Hepatocyte (in vitro differentiated cells): ENCODE data around the gene SLX4IP. TPM values are rescaled to one million over a fixed set of nuclear protein-coding genes. Genes with fewer than 3 reads are reported as not detected.
A peak's percentile ranks its signal among the peaks of the same experiment; 100 is the strongest.

ENCODE experiments used
- DNase-seq: peaks from one replicate; pipeline ENCODE4 v3.0.0-alpha.2; 2016; ENCODE audit warnings: low spot score
- H2AFZ ChIP-seq: fragments of 200-600 bp; sonication (generic); 2 replicates; pipeline ENCODE4 v1.6.0; 2016; ENCODE audit warnings: antibody characterized with exemption, mild to moderate bottlenecking
- H3K27ac ChIP-seq: fragments of 200-600 bp; sonication (generic); 2 replicates; pipeline ENCODE4 v1.5.1; 2016; ENCODE audit warnings: mild to moderate bottlenecking
- H3K27me3 ChIP-seq: fragments of 200-600 bp; sonication (generic); 2 replicates; pipeline ENCODE4 v1.6.1; 2016
- H3K36me3 ChIP-seq: fragments of 200-600 bp; sonication (generic); replicated peaks from 2 replicates; pipeline ENCODE4 v1.5.1; 2016; ENCODE audit warnings: low read depth; ENCODE audit not compliant: insufficient read depth
- H3K4me1 ChIP-seq: fragments of 200-600 bp; sonication (generic); 2 replicates; pipeline ENCODE4 v1.5.1; 2016; ENCODE audit warnings: mild to moderate bottlenecking, moderate library complexity; ENCODE audit not compliant: insufficient read depth
- H3K4me2 ChIP-seq: fragments of 200-600 bp; sonication (generic); 2 replicates; pipeline ENCODE4 v1.6.0; 2016
- H3K4me3 ChIP-seq: fragments of 200-600 bp; sonication (generic); 2 replicates; pipeline ENCODE4 v1.5.1; 2016; ENCODE audit warnings: mild to moderate bottlenecking
- H3K79me2 ChIP-seq: fragments of 200-600 bp; sonication (generic); 2 replicates; pipeline ENCODE4 v1.6.0; 2017; ENCODE audit warnings: mild to moderate bottlenecking
- H3K9me2 ChIP-seq: fragments of 200-600 bp; sonication (generic); replicated peaks from 2 replicates; pipeline ENCODE4 v1.6.0; 2017; ENCODE audit warnings: mild to moderate bottlenecking; ENCODE audit not compliant: insufficient read depth
- H3K9me3 ChIP-seq: fragments of 200-600 bp; sonication (generic); 2 replicates; pipeline ENCODE4 v1.5.1; 2016; ENCODE audit warnings: low read depth, mild to moderate bottlenecking
- H4K20me1 ChIP-seq: fragments of 200-600 bp; sonication (generic); 2 replicates; pipeline ENCODE4 v1.6.0; 2016; ENCODE audit warnings: mild to moderate bottlenecking; ENCODE audit not compliant: insufficient read depth, poor library complexity, severe bottlenecking
- CTCF ChIP-seq: fragments of 200-600 bp; sonication (generic); IDR thresholded peaks from 2 replicates; pipeline ENCODE4 v1.5.1; 2016; ENCODE audit warnings: antibody characterized with exemption, mild to moderate bottlenecking; ENCODE audit not compliant: poor library complexity
- EZH2 ChIP-seq: fragments of 200-600 bp; sonication (generic); IDR thresholded peaks from 2 replicates; pipeline ENCODE4 v1.6.1; 2016; ENCODE audit warnings: antibody characterized with exemption, mild to moderate bottlenecking, borderline replicate concordance
- EZH2phosphoT487 ChIP-seq: fragments of 200-600 bp; sonication (generic); IDR thresholded peaks from one replicate; pipeline ENCODE4 v1.6.1; 2018; ENCODE audit warnings: antibody characterized with exemption, mild to moderate bottlenecking, low read depth, moderate library complexity; ENCODE audit not compliant: unreplicated experiment, severe bottlenecking
- WGBS: methylation state at CpG from one replicate; pipeline ENCODE4 v1.1.6; 2016; ENCODE audit warnings: low lambda C conversion rate; ENCODE audit errors: missing lambda C conversion rate; 5-methylcytosine and 5-hydroxymethylcytosine counted together
- polyA plus RNA-seq: library from polyadenylated mRNA; unstranded; fragments of >200 nt; fragmentation: Nextera tagmentation; extraction: Ambion mirVana; gene quantifications from 2 replicates; pipeline ENCODE4 v1.2.1, GENCODE V29; 2016
- total RNA-seq: library from RNA; depleted of rRNA; stranded (reverse); fragments of >200 nt; gene quantifications from 2 replicates; pipeline ENCODE4 v1.2.3, GENCODE V29; 2014

Gene SLX4IP
- total and polyA plus RNA-seq, 2 experiments from 2014 or later: 2.9 to 5.7 TPM

GRCh38 chr20:10558635-10559187 lies 123.6 kb downstream of the SLX4IP start:
- Histone ChIP-seq H3K4me1 (peaks cover 19% of the 10 kb centered on the region), H3K4me2 (peak overlapping the region; percentile 43), H3K79me2 (no peaks in the 10 kb centered on the region), H3K36me3 (no peaks in the 10 kb centered on the region), H3K4me3 (no peak overlapping the region), H3K27ac (peak overlapping the region; percentile 60), H4K20me1 (no peaks in the 10 kb centered on the region), H2AFZ (no peak overlapping the region), H3K9me3 (no peaks in the 10 kb centered on the region), H3K9me2 (no peaks in the 10 kb centered on the region), H3K27me3 (no peaks in the 10 kb centered on the region)
- DNase-seq: no peak
- TF ChIP-seq EZH2phosphoT487: no peak
- TF ChIP-seq CTCF: no peak
- TF ChIP-seq EZH2: no peak
- WGBS: 50% methylated on average over 9 of the region's 9 CpGs

- no peaks in the 10 kb centered on the region for H3K9me2 ChIP-seq
- no peaks in the 10 kb centered on the region for H3K79me2 ChIP-seq
- peak overlapping the region; percentile 43 for H3K4me2 ChIP-seq
- H3K4me3 ChIP-seq: no peak overlapping the region
- peak overlapping the region; percentile 60 for H3K27ac ChIP-seq
- TF ChIP-seq EZH2phosphoT487 (no peak), CTCF (no peak), EZH2 (no peak)
- no peak for DNase-seq
- no peaks in the 10 kb centered on the region for H3K27me3 ChIP-seq
- no peak overlapping the region for H2AFZ ChIP-seq
- H4K20me1 ChIP-seq: no peaks in the 10 kb centered on the region
- H3K9me3 ChIP-seq: no peaks in the 10 kb centered on the region
- H3K36me3 ChIP-seq: no peaks in the 10 kb centered on the region
- peaks cover 19% of the 10 kb centered on the region for H3K4me1 ChIP-seq
Observed at GRCh38 chr20:10559266-10559665, 124.2 kb downstream of the SLX4IP start.

- H3K9me3 ChIP-seq: no peaks in the 10 kb centered on the region
- no peak overlapping the region for H3K27ac ChIP-seq
- DNase-seq: no peak
- H3K27me3 ChIP-seq: no peaks in the 10 kb centered on the region
- no peaks in the 10 kb centered on the region for H4K20me1 ChIP-seq
- peaks cover 24% of the 10 kb centered on the region for H3K4me1 ChIP-seq
- 78% methylated on average over 2 of the region's 2 CpGs for WGBS
- H3K4me3 ChIP-seq: no peak overlapping the region
- no peaks in the 10 kb centered on the region for H3K9me2 ChIP-seq
- no peaks in the 10 kb centered on the region for H3K79me2 ChIP-seq
- no peak overlapping the region for H2AFZ ChIP-seq
- H3K4me2 ChIP-seq: no peak overlapping the region
- TF ChIP-seq CTCF: no peak
- no peak for TF ChIP-seq EZH2
- TF ChIP-seq EZH2phosphoT487: no peak
- no peaks in the 10 kb centered on the region for H3K36me3 ChIP-seq
Observed at GRCh38 chr20:10560686-10561085, 125.6 kb downstream of the SLX4IP start.

GRCh38 chr20:10561302-10561701 lies 126.2 kb downstream of the SLX4IP start:
- Histone ChIP-seq H3K36me3 (no peaks in the 10 kb centered on the region), H2AFZ (no peak overlapping the region), H3K27ac (no peak overlapping the region), H3K4me2 (no peak overlapping the region), H3K4me1 (peaks cover 18% of the 10 kb centered on the region), H3K4me3 (no peak overlapping the region), H3K27me3 (no peaks in the 10 kb centered on the region), H3K9me3 (no peaks in the 10 kb centered on the region), H3K9me2 (no peaks in the 10 kb centered on the region), H3K79me2 (no peaks in the 10 kb centered on the region), H4K20me1 (no peaks in the 10 kb centered on the region)
- TF ChIP-seq EZH2 (no peak), CTCF (no peak), EZH2phosphoT487 (no peak)
- no peak for DNase-seq
